Measurements from ENCODE around the gene SBNO2. TPM values are rescaled to one million over a fixed set of nuclear protein-coding genes. Genes with fewer than 3 reads are reported as not detected.

SBNO2 gene
- total and polyA plus RNA-seq, 4 donors: 2.2 to 25.0 (median 15.0) TPM

- no peak for TF ChIP-seq REST (IDR thresholded peaks at IDR 0.05)
- TF ChIP-seq NR2F2 (IDR thresholded peaks at IDR 0.05): no peak
- TF ChIP-seq FOXA2 (IDR thresholded peaks at IDR 0.05): no peak
- TF ChIP-seq ATF3 (IDR thresholded peaks at IDR 0.05): no peak
- TF ChIP-seq RAD21 (IDR thresholded peaks at IDR 0.05): no peak
Observed at GRCh38 chr19:1122021-1122971, 51.8 kb downstream of the SBNO2 start (continued).

GRCh38 chr19:1121395-1121794 is 52.7 kb downstream of the SBNO2 start:
- H3K9ac ChIP-seq (ENCODE audit: low read depth in 1 of 2, low read length in 2 of 2): no peak overlapping the region
- 97% methylated on average over 10 of the region's 10 CpGs for WGBS
- no peak overlapping the region for H3K4me3 ChIP-seq (ENCODE audit: low read depth in 1 of 3, low read length in 3 of 3)
- peaks cover 16 to 85% (median 40%) of the 10 kb centered on the region in 4 donors for H3K36me3 ChIP-seq (ENCODE audit: control insufficient read depth in 4 of 4, insufficient read depth in 3 of 4, low read depth in 1 of 4, low read length in 3 of 4)
- TF ChIP-seq ATF3 (IDR thresholded peaks at IDR 0.05): no peak
- no peak for TF ChIP-seq YY1 (IDR thresholded peaks at IDR 0.05)
- no peak for TF ChIP-seq HNF4G (IDR thresholded peaks at IDR 0.05)
- TF ChIP-seq CTCF (IDR thresholded peaks at IDR 0.05; ENCODE audit: low read depth, low read length, missing input control): no peak
- TF ChIP-seq ZBTB33 (IDR thresholded peaks at IDR 0.05): no peak
- TF ChIP-seq JUND (IDR thresholded peaks at IDR 0.05): no peak
- TF ChIP-seq EGR1 (IDR thresholded peaks at IDR 0.05; ENCODE audit: low read depth in 2 of 2): no peak
- TF ChIP-seq FOXA1 (IDR thresholded peaks at IDR 0.05): no peak
- no peak for TF ChIP-seq RAD21 (IDR thresholded peaks at IDR 0.05)
- no peak for TF ChIP-seq MAX (IDR thresholded peaks at IDR 0.05)
- TF ChIP-seq SP1 (IDR thresholded peaks at IDR 0.05): no peak
- TF ChIP-seq REST (IDR thresholded peaks at IDR 0.05): no peak
- TF ChIP-seq GABPA (IDR thresholded peaks at IDR 0.05 in 1 of 2, conservative IDR thresholded peaks at IDR 0.05 in 1 of 2): no peak
- TF ChIP-seq FOXA2 (IDR thresholded peaks at IDR 0.05): no peak
- TF ChIP-seq TAF1 (conservative IDR thresholded peaks at IDR 0.05): no peak
- no peak for TF ChIP-seq NR2F2 (IDR thresholded peaks at IDR 0.05)
- no peak for TF ChIP-seq RXRA (IDR thresholded peaks at IDR 0.05)
- no peak for TF ChIP-seq HNF4A (conservative IDR thresholded peaks at IDR 0.05)
- H3K9me3 ChIP-seq (ENCODE audit: control insufficient read depth in 4 of 4, low read length in 3 of 4): no peaks in the 10 kb centered on the region
- DNase-seq (ENCODE audit: low spot score): no peak
- H3K4me1 ChIP-seq (ENCODE audit: control insufficient read depth in 4 of 4, insufficient read depth in 4 of 4, low read length in 3 of 4): no peaks in the 10 kb centered on the region
- no peaks in the 10 kb centered on the region for H3K27me3 ChIP-seq (ENCODE audit: control insufficient read depth in 4 of 4, insufficient read depth in 4 of 4, low read length in 3 of 4)
- no peak overlapping the region for H3K27ac ChIP-seq (ENCODE audit: low read depth in 1 of 2, low read length in 2 of 2)

Data from liver (tissue), 9 donors.